CD14-positive monocyte (primary cell): ENCODE results near the gene CFAP92. TPM values are rescaled to one million over a fixed set of nuclear protein-coding genes. Genes with fewer than 3 reads are reported as not detected.

Experiments used
- DNase-seq, 3 donors: peaks; one replicate each; pipeline ENCODE4 v3.0.0-alpha.2; 2011 to 2022
- H2AFZ ChIP-seq: 2 replicates; pipeline ENCODE4 v1.6.0; 2012; ENCODE audit warnings: mild to moderate bottlenecking, low read depth, low read length, inconsistent platforms; ENCODE audit not compliant: insufficient read depth, poor library complexity, severe bottlenecking
- H3K27ac ChIP-seq, 2 donors: 1 replicate in 1 of 2; 2 replicates in 1 of 2; pipeline ENCODE4 v1.5.1; 2012 to 2013; ENCODE audit warnings: low read length in 2 of 2, control low read depth in 1 of 2, inconsistent platforms in 1 of 2, low read depth in 1 of 2, mild to moderate bottlenecking in 1 of 2
- H3K27me3 ChIP-seq, 2 donors: one replicate each; pipeline versions ENCODE4 v1.6.0 to v1.6.1; 2011 to 2013; ENCODE audit warnings: low read length in 2 of 2; ENCODE audit not compliant: control insufficient read depth in 2 of 2, insufficient read depth in 2 of 2
- H3K36me3 ChIP-seq, 2 donors: replicated peaks in 1 of 2; 1 replicate in 1 of 2; 2 replicates in 1 of 2; pipeline versions ENCODE4 v1.5.1 to v1.6.1; 2012 to 2013; ENCODE audit warnings: low read length in 2 of 2, control low read depth in 1 of 2, inconsistent platforms in 1 of 2, mild to moderate bottlenecking in 1 of 2; ENCODE audit not compliant: insufficient read depth in 2 of 2, control insufficient read depth in 1 of 2
- H3K4me1 ChIP-seq, 2 donors: 1 replicate in 1 of 2; 2 replicates in 1 of 2; pipeline versions ENCODE4 v1.5.1 to v1.6.1; 2012 to 2013; ENCODE audit warnings: low read length in 2 of 2, control low read depth in 1 of 2, inconsistent platforms in 1 of 2, mild to moderate bottlenecking in 1 of 2, moderate library complexity in 1 of 2; ENCODE audit not compliant: insufficient read depth in 2 of 2, control insufficient read depth in 1 of 2
- H3K4me2 ChIP-seq: replicated peaks from 2 replicates; pipeline ENCODE3; 2012; ENCODE audit warnings: low read length, moderate library complexity, mild to moderate bottlenecking; ENCODE audit not compliant: poor library complexity, severe bottlenecking; ENCODE audit errors: extremely low read depth
- H3K4me3 ChIP-seq, 3 experiments: fragments of 200-600 bp in 1 of 3; sonication (generic) in 1 of 3; replicated peaks in 1 of 3; 1 replicate in 2 of 3; 2 replicates in 1 of 3; pipeline ENCODE4 v1.5.1; 2011 to 2013; ENCODE audit warnings: low read length in 3 of 3, mild to moderate bottlenecking in 3 of 3, control low read depth in 2 of 3, low read depth in 2 of 3, inconsistent platforms in 1 of 3, moderate library complexity in 1 of 3
- H3K79me2 ChIP-seq: 2 replicates; pipeline ENCODE4 v1.6.0; 2012; ENCODE audit warnings: mild to moderate bottlenecking, control low read depth, inconsistent platforms, low read length, moderate library complexity; ENCODE audit not compliant: insufficient read depth
- H3K9ac ChIP-seq: 2 replicates; pipeline ENCODE4 v1.6.0; 2017; ENCODE audit warnings: low read length, mild to moderate bottlenecking; ENCODE audit not compliant: insufficient read depth, poor library complexity, severe bottlenecking
- H3K9me3 ChIP-seq, 2 donors: replicated peaks in 1 of 2; 1 replicate in 1 of 2; 2 replicates in 1 of 2; pipeline versions ENCODE4 v1.5.1 to v1.6.1; 2012 to 2013; ENCODE audit warnings: low read length in 2 of 2, control low read depth in 1 of 2; ENCODE audit not compliant: control insufficient read depth in 1 of 2, insufficient read depth in 1 of 2
- H4K20me1 ChIP-seq: 2 replicates; pipeline ENCODE4 v1.6.0; 2012; ENCODE audit warnings: mild to moderate bottlenecking, low read length, control low read depth, moderate library complexity; ENCODE audit not compliant: insufficient read depth
- H3K27ac Mint-ChIP-seq, 7 donors: one replicate each; pipeline ENCODE4 v1.8.0; 2020; ENCODE audit warnings: mild to moderate bottlenecking in 7 of 7, mixed read lengths in 7 of 7, moderate library complexity in 6 of 7, inconsistent platforms in 2 of 7
- H3K27me3 Mint-ChIP-seq, 3 donors: one replicate each; pipeline ENCODE4 v1.8.0; 2021 to 2022; ENCODE audit warnings: low read depth in 3 of 3, mild to moderate bottlenecking in 3 of 3, mixed read lengths in 3 of 3, moderate library complexity in 3 of 3, inconsistent platforms in 1 of 3
- H3K36me3 Mint-ChIP-seq, 2 donors: one replicate each; pipeline ENCODE4 v1.8.0; 2020; ENCODE audit warnings: mixed read lengths in 2 of 2, inconsistent platforms in 1 of 2, mild to moderate bottlenecking in 1 of 2
- H3K4me1 Mint-ChIP-seq: one replicate; pipeline ENCODE4 v1.8.0; 2020; ENCODE audit warnings: mild to moderate bottlenecking, mixed read lengths
- H3K4me3 Mint-ChIP-seq, 2 donors: one replicate each; pipeline ENCODE4 v1.8.0; 2020; ENCODE audit warnings: mild to moderate bottlenecking in 2 of 2, mixed read lengths in 2 of 2, moderate library complexity in 1 of 2
- H3K9me3 Mint-ChIP-seq, 7 donors: one replicate each; pipeline ENCODE4 v1.8.0; 2020 to 2022; ENCODE audit warnings: mixed read lengths in 7 of 7, mild to moderate bottlenecking in 6 of 7, moderate library complexity in 6 of 7, inconsistent platforms in 2 of 7
- WGBS: methylation state at CpG from one replicate; pipeline ENCODE4 v1.1.5; 2013; ENCODE audit warnings: missing lambda C conversion rate; ENCODE audit not compliant: insufficient coverage; 5-methylcytosine and 5-hydroxymethylcytosine counted together
- intact Hi-C, 2 donors: fragments of 100-400 bp; cut with micrococcal nuclease; formaldehyde crosslinking; loops; one replicate each; pipeline versions ENCODE4 v1.15.0 to v1.15.1; 2023
- polyA plus RNA-seq, 3 donors: library from polyadenylated mRNA; depleted of rRNA in 1 of 3; unstranded in 2 of 3; stranded (reverse) in 1 of 3; fragments of 300-500 nt in 2 of 3; fragments of >200 nt in 1 of 3; fragmentation: Illumina TruSeq in 2 of 3; gene quantifications; 1 replicate in 2 of 3; 2 replicates in 1 of 3; pipeline ENCODE4 v1.2.3, GENCODE V29; 2012 to 2021
- TF ChIP-seq, protein P1 (sequence below): fragments of 200-600 bp; IDR thresholded peaks from one replicate; pipeline ENCODE4 v1.8.0; 2022; ENCODE audit warnings: antibody characterized with exemption, mild to moderate bottlenecking

CFAP92 gene
- polyA plus RNA-seq, 3 donors, result 0.12 to 0.50 (median 0.19) TPM

DNA sequence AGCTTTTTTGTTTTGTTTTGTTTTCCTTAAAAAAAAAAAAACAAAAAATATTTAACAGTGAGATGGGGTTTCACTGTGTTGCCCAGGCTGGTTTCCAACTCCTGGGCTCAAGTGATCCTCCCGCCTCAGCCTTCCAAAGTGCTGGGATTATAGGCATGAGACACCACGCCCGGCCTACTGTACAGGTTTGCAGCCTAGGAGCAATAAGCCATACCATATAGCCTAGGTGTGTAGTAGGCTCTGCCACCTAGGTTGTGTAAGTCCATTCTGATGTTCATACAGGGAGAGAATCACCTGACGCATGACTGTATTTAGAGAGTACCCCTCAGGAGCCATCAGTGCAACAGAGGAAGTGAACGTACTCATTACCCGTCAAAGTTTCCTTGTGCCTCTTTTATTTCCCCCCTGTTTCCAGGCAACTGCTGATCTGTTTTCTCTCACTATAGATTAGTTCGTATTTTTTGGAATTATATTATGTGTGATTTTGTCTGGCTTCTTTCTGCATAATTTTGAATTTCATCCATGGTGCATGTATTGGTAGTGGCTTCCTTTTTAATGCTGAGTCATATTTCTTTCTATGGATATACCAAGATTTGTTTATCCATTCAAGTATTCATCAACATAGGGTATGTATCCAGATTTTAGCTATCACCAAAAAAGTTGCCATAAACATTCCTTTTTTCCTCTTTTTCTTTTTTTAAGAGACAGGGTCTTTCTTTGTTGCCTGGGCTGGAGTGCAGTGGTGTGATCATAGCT, 104.6 kb downstream of the CFAP92 start:
- no peak for DNase-seq
- Histone ChIP-seq H3K79me2 (peaks cover 29% of the 10 kb centered on the region), H4K20me1 (no peaks in the 10 kb centered on the region), H3K27ac (no peak overlapping the region), H2AFZ (no peak overlapping the region), H3K27me3 (no peaks in the 10 kb centered on the region), H3K36me3 (peaks cover 38 to 75% of the 10 kb centered on the region in 2 donors), H3K9me3 (no peaks in the 10 kb centered on the region), H3K9ac (no peak overlapping the region), H3K4me3 (no peak overlapping the region), H3K4me1 (no peaks in the 10 kb centered on the region), H3K4me2 (no peak overlapping the region)
- TF ChIP-seq, protein P1, sequence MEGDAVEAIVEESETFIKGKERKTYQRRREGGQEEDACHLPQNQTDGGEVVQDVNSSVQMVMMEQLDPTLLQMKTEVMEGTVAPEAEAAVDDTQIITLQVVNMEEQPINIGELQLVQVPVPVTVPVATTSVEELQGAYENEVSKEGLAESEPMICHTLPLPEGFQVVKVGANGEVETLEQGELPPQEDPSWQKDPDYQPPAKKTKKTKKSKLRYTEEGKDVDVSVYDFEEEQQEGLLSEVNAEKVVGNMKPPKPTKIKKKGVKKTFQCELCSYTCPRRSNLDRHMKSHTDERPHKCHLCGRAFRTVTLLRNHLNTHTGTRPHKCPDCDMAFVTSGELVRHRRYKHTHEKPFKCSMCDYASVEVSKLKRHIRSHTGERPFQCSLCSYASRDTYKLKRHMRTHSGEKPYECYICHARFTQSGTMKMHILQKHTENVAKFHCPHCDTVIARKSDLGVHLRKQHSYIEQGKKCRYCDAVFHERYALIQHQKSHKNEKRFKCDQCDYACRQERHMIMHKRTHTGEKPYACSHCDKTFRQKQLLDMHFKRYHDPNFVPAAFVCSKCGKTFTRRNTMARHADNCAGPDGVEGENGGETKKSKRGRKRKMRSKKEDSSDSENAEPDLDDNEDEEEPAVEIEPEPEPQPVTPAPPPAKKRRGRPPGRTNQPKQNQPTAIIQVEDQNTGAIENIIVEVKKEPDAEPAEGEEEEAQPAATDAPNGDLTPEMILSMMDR, result no peak
- Mint-ChIP-seq H3K27ac (no peak overlapping the region), H3K36me3 (peaks cover 40 to 59% of the 10 kb centered on the region in 2 donors), H3K9me3 (no peaks in the 10 kb centered on the region), H3K4me1 (no peaks in the 10 kb centered on the region), H3K4me3 (no peak overlapping the region), H3K27me3 (no peaks in the 10 kb centered on the region)
- 94% methylated on average over 3 of the region's 7 CpGs for WGBS
- intact Hi-C loops, result loop anchor here in 1 of 2 donors (10.0 kb wide), 1 partner anchor 375 kb away; no protein-coding TSS in a partner anchor

DNA sequence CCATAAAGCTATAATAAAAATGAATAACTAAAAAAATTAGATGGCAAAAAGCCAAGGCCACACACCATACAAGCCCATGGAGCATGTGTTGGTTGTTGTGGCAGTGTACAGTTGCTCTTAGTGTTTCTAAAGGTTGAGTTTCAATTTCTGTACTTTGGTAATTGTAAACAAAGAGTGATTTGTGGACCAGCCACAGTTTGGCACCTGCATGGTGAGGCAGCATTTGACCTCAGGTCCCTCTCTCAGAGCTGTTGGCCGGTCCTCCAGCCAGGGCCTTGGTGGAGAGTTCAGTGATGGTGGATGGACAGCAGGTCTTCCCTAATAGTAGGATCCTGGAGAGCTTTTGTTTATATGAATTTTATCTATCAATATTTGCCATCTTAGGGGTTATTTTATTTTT, 108.9 kb downstream of the CFAP92 start:
- peaks cover 32 to 54% of the 10 kb centered on the region in 2 donors for H3K36me3 Mint-ChIP-seq
- DNase-seq, result no peak
- Histone ChIP-seq H3K79me2 (peaks cover 71% of the 10 kb centered on the region), H2AFZ (no peak overlapping the region), H3K4me1 (peaks cover 4 to 8% of the 10 kb centered on the region in 2 donors), H3K4me3 (no peak overlapping the region), H3K36me3 (peaks cover 22 to 68% of the 10 kb centered on the region in 2 donors), H3K27me3 (no peaks in the 10 kb centered on the region), H3K9ac (no peak overlapping the region), H3K9me3 (no peaks in the 10 kb centered on the region), H3K4me2 (no peak overlapping the region), H4K20me1 (no peaks in the 10 kb centered on the region), H3K27ac (no peak overlapping the region)
- H3K4me3 Mint-ChIP-seq, result no peak overlapping the region
- WGBS, result 100% methylated on average over 1 of the region's 1 CpG
- H3K4me1 Mint-ChIP-seq, result peaks cover 24% of the 10 kb centered on the region
- intact Hi-C loops, result loop anchor here in 1 of 2 donors (10.0 kb wide), 1 partner anchor 380 kb away; no protein-coding TSS in a partner anchor
- H3K9me3 Mint-ChIP-seq, result no peaks in the 10 kb centered on the region
- peak overlapping the region in 1 of 7 donors; percentile 73 for H3K27ac Mint-ChIP-seq
- H3K27me3 Mint-ChIP-seq, result no peaks in the 10 kb centered on the region
- TF ChIP-seq, protein P1, result no peak
